ENCODE measurements around the gene CACNA2D1.

The CACNA2D1 gene

GRCh38 chr7:82443547-82444219, at the start of gene CACNA2D1:
Gene CACNA2D1, minus strand, starts transcription at chr7:82443777.
- peak; percentile 92 for DNase-seq (ENCODE audit: low spot score)

- peak; percentile 26 for DNase-seq (ENCODE audit: low spot score)
These were observed 38.0 kb upstream of the CACNA2D1 start for GRCh38 chr7:82481499-82482097.

- DNase-seq (ENCODE audit: low spot score) = no peak
These were observed 34.3 kb upstream of the CACNA2D1 start for GRCh38 chr7:82477733-82478515.

- no peak for DNase-seq (ENCODE audit: low spot score)
These were observed 29.4 kb upstream of the CACNA2D1 start for GRCh38 chr7:82472966-82473365.

- no peak for DNase-seq (ENCODE audit: low spot score)
These were observed 27.9 kb upstream of the CACNA2D1 start for GRCh38 chr7:82471351-82472020.

DNA sequence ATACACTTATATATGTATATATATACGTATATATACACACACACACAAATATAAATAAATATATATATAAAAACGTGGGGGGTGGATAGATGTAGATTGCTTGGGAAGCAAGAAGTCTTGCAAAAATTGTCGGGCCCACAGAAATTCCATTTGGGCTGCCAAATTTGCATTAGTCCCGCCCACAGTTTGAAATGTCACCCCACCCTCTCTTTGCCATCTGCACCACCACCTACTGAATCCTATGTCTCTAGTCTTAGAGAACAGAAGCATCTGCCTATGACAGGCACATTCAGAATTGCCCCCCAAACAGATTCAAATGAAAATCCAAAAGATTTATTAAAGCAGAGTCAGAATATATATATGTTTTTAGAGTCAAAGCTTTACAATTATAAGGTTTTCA, 25.6 kb upstream of the CACNA2D1 start:
- no peak for DNase-seq (ENCODE audit: low spot score)

GRCh38 chr7:82468435-82468834, 24.9 kb upstream of the CACNA2D1 start:
- no peak for DNase-seq (ENCODE audit: low spot score)

- DNase-seq (ENCODE audit: low spot score) = no peak
These were observed 23.4 kb upstream of the CACNA2D1 start for GRCh38 chr7:82467020-82467419.

DNA sequence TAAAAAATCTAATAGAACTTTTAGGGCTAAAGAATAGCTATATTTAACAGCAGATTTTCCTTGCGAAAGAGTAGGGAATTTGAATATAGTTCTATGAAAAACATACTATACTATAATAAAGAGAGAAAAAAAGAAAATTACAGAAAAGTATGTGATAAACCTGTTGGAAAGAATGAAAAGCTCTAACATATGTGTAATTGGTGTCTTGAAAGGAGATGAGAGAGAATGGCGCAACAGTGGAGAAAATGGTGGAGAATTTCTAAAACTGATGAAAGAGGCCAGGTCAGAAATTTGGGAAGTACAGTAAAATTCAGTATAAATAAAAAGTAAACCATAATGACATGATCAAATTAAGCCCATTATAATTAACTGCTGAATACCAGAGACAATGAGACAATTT, 20.8 kb upstream of the CACNA2D1 start:
- no peak for DNase-seq (ENCODE audit: low spot score)

DNA sequence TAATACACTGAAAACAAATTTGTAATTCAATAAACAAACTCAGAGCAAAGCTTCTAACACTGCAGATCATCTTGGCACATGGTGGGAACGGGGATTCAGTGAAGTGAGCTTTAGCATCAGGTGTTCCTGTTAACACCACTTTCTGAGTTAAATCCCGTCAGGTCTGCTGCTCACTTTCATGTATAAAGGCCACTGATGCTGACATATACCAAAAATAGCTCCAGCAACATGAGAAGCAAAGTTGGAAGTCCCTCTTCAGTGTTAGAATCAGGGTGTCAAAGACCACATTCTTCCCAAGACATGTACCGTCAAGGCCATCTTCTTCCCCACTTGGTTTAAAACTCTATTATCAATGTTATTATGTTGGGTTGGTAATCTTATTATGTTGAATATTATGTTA, 11.7 kb upstream of the CACNA2D1 start:
- no peak for DNase-seq (ENCODE audit: low spot score)

- DNase-seq (ENCODE audit: low spot score) = no peak
These were observed 7.2 kb upstream of the CACNA2D1 start for GRCh38 chr7:82450759-82451158.

- DNase-seq (ENCODE audit: low spot score) = no peak
These were observed 6.3 kb upstream of the CACNA2D1 start for GRCh38 chr7:82449910-82450309.

DNA sequence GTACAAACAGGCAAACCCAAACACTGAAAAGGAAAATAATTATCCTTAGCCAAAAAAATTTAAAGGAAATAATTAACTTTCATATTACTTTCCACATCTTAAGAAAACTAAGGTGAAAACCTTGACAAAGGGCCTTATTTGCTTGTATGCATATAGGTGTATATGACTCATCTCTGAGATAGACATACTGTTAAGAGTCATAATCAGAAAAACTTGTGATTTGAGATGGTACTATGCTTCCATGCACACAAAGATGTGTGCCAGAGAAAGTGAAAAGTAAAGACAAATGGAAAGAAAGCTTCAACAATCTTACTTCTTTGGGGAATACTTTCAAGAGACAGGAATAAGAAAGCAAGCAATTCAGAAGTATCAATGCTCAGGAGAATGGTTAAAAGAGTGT, 3.3 kb upstream of the CACNA2D1 start:
- no peak for DNase-seq (ENCODE audit: low spot score)

DNA sequence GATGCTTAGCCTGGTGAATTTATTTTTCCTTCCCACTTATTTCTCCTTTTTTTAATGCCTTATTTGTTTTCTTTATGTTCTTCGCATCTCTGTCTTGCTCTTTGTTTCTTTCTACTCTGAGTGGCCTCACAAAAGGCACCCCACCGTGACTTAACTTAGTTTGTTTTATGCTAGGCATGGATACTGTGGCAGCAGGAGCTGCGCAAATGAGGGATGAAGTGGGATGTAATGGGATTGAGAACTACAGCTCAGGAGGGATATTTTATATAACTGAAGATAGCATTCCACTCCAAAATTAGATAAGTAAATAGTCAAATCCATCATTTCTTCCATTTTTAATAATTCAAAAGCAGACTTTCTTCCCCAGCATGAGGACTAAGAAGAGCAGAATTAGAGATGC, 1.7 kb upstream of the CACNA2D1 start:
- DNase-seq (ENCODE audit: low spot score) = no peak

GRCh38 chr7:82444220-82444909, 788 bp upstream of the CACNA2D1 start:
- DNase-seq (ENCODE audit: low spot score) = no peak

DNA sequence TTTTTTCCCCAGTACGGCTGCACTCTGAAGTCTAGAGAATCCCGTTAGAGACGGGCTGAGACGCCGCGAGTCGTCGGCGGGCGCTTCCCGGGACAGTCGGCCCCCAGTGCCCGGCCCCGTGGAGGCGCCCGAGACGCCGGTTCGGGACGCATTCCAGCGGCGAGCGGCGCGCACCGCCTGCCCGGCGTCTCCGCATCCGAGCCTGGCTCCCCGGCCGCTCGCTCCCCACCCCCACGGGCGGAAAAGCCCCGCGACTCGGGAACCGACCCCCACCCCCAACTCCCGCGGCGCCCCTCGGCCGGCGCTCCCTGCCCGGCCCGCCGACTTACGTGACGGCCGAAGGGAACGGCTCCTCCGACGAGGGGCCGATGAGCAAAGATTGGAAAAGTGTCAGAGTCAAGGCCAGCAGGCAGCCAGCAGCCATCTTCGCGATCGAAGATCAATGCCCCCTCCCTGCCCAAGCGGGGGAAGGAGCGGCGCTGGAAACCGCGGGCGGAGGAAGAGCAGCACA, 486 bp downstream of the CACNA2D1 start:
- peak; percentile 79 for DNase-seq (ENCODE audit: low spot score)

DNA sequence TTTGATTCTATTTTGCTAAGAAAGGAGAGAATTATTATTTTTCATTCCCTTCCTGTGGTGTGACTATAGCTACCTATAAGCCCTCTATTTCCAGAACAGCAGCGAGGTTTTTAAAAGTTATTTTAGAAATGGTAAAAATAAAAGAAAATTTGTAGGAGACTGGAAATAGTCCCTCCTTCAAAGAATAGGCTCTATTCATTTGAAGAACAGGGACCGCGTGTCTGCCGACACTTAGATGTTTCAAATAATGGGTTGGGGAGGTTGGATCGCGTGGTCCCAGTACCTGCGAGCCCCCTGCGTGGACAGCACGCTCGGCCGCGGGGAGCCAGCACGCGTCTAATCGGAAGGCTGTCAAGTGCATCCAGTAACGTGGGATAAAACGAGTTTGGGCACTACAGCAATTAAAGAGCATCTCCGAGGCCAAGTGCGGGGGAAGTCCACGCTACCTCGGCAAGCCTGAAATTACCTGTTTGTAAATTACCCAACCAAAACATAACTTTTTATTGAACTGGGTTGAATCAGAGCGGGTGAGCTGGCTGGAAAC, 1.0 kb downstream of the CACNA2D1 start:
- DNase-seq (ENCODE audit: low spot score) = peak; percentile 34

DNA sequence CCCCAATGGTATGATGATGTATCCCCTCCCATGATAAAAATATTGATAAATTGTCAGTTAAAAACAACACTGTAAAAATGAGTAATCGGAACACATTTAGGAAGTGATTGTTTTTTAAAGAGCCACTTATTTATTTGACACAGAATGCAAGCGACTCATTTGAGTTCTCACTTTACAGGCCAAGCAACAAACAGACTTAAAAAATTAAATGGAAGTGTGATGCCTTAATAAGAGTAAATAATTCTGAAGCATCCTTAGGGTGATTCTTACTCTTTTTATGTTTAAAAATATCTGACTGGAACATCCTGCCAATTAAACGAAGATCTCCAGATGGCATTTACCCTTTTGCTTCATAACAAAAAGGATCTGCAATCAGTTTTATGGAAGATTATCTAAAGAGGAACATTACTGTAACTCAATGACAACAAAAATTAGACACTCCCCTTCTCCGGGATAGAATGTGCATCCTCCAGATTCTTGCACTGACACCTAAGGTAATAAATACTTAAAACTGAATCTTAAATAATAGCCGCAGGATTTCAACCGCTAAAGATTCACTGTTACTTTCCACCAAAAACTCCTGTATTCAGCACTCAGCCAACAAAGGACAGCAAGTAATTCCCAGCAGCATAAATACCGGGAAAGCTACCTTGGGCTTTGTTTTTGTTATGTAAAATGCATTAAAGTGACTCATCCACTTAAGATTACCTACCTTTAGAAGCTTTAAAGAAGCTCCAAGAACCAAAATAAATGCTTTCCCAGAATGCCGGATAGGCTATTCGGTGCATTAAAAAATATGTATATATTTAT, 1.7 kb downstream of the CACNA2D1 start:
- DNase-seq (ENCODE audit: low spot score) = peak; percentile 7

- no peak for DNase-seq (ENCODE audit: low spot score)
These were observed 5.1 kb downstream of the CACNA2D1 start for GRCh38 chr7:82438521-82438920.

GRCh38 chr7:82435769-82436168, 7.8 kb downstream of the CACNA2D1 start:
- DNase-seq (ENCODE audit: low spot score) = no peak
